ENCODE results near the gene ANO1.

The ANO1 gene

DNA sequence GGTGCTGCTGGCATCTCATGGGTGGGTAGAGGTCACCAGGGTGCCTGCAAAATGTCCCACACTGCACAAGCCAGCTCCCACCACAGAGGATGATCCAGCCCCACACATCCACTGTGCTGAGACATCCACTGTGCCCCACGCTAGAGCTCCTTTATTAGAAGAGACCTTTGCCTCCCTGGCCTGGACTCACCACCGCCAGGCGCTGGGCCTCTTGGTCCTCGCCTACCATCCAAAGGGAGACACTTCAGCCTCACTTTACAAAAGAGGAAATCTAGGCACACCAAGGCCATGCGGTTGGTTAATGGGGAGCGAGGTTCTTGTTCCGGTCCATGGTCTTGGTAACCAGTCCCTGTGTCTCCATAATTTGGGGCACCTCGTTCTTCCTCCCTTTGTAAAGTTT is 3.4 kb upstream of the ANO1 start:
- no peak for DNase-seq

DNA sequence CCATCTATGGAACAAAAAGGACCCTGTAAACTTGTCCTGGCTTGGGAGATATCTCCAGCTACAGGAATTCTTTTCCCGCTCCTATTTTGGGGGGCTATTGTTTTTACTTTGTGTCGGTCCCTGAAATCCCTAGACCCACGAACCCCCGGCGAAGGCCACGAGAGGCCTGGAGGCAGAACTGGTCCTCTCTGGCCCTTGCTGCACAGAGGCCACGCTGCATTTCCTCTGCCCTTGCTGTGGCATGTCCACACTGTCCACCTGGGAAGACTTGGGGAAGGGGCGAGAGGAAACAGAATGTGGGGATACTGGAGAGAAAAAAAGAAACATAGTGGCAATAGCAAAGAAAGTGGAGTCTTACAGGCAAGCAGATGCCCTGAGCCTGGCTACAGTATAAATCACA is 2.3 kb upstream of the ANO1 start:
- DNase-seq: no peak

DNA sequence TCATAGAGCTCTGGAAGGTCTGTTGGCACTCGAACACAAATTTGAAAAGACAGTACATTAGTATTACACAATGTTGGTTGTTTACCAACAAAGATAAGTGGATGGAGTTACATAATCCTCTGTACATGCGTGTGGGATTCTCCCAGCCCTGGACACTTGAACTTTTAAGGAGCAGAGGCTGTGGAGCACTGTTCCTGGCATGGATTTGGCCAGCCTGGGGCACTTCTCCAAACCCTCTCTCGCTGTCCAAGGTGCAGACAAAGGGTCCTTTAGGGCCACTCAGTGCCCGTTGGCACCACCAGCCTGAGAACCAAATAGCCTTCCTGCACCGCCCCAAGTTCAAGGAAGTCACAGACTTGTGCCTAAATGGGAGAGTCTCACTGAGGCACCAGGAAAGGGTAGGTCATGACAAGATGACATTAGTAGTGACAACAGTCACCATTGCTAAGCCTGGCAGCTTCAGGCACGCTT is 1.6 kb upstream of the ANO1 start:
- no peak for DNase-seq

DNA sequence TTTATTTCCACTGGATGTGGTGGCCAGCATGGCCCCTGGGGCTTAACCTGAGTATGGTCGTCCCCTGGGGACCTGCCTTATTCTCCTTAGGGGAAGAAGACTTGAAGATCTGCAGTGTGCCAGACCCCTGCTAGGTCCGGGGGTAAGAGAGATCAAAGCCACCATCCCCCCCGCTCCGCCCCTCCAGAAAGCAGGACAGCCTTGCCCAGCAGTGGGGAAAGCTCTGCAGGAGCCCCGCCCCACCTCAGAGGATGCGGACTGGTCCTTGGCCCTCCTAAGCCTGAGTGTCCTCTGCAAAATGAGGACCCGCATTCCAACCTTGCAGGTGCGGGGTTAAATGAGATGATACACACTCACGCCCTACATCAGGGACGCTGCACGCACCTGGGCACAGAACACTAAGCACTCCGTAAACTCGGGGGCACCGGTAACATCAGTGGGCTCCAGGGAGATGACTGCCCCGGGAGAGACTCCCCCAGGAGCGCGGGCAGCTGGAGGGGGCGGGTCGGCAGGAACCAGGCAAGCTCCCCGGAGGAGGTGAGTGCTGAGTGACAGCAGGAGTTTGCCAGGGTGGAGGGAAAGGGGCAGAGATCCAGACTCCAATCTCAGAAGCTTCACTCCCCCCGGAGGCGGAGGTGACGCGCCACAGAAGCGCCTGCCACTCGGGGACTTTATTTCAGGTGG is 564 bp upstream of the ANO1 start:
- no peak for DNase-seq

DNA sequence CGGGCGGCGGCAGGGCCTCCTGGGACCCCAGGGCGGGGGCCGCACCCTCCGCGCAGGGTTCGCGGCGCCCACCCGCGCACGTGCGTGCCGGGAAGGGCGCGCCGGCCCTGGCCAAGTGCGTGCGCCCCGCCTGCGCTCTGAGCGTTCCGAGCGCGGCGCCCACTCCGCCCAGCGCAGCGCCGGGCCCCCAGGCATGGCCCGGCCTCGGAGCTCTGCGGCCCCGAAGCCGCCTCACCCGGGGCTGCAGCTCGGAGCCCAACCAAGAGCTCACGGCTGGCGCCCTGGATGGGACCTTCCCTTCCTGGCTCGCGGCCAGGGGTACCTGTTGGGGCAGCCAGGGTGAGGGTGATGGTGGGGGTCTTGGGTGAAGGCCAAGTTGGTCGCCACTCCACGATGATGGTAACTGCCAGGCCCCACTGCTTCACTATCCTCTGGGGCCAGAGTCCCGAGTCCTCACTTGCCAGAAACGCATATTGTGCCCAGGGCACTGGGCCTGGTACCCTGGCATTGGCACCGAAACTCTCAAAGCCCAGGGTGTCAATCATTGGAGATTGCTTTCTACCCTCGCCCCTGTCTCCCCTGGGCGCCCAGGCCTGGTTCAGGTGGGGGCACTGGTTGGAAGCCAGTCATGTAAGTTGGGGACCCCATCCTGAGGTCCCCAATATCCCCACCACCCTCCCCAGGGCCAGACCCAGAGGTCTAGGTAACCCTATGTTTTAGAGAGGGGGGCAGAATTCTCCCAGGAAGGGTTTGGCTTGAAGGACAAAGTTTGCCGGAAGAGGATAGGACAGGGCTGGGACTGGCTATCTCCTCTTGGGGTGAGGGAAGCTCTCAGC is 882 bp downstream of the ANO1 start:
- DNase-seq: no peak

DNA sequence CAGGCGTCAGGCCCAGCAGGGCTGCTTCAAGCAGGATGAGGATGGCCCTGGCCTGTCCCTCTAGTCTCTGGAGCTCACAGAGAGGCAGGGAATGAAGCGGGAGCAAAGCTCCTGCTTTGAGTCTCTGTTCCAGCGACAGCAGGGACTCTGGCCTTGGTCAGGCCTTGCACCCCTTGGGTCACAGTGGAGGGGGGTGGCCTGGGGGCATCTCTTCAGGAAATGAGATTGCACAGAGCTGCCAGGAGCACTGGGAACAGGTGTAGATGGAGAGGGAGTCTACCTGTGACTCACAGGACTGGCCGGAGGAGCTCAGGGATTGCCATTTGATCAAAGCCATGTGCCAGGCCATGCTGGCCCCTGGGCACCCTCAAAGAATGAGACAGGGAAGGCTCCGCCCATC is 1.6 kb downstream of the ANO1 start:
- no peak for DNase-seq

DNA sequence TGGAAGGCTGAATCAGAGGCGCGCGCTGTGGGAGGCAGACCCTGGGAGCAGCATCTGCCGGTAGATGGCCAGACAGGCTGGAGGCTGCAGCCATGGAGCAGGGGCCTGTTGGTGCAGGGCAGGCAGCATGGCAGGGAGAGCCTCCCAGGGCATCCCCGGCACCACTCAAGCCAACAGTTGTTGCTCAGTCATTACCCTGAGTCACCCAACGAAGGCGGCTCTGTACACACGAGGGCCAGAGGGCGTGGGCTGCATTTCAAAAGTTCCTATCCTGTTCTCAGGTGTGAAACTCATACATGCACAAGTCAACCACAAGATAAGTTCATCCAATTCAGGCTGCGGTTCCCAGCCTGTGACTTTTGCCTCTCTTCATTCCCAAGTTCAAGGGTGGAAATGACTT is 2.6 kb downstream of the ANO1 start:
- no peak for DNase-seq

DNA sequence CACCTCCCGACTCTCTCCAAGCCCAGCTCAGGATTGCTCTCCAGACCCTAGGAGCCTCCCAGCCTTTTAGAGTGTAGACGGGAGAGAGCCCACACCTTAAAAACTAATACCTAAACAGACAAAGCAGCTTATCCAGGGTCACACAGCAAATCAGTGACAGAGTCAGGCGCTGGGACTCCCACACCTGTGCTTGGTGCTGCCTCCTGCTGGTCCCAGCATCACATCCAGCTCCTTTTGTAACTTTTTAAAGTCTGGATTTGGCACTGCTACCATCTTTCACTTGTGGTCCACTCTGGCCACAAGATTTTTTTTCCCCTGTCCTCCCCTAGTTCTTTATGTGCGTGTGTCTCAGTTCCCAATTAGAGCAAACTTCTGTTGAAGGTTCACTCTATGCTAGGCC is 4.7 kb downstream of the ANO1 start:
- DNase-seq: no peak

DNA sequence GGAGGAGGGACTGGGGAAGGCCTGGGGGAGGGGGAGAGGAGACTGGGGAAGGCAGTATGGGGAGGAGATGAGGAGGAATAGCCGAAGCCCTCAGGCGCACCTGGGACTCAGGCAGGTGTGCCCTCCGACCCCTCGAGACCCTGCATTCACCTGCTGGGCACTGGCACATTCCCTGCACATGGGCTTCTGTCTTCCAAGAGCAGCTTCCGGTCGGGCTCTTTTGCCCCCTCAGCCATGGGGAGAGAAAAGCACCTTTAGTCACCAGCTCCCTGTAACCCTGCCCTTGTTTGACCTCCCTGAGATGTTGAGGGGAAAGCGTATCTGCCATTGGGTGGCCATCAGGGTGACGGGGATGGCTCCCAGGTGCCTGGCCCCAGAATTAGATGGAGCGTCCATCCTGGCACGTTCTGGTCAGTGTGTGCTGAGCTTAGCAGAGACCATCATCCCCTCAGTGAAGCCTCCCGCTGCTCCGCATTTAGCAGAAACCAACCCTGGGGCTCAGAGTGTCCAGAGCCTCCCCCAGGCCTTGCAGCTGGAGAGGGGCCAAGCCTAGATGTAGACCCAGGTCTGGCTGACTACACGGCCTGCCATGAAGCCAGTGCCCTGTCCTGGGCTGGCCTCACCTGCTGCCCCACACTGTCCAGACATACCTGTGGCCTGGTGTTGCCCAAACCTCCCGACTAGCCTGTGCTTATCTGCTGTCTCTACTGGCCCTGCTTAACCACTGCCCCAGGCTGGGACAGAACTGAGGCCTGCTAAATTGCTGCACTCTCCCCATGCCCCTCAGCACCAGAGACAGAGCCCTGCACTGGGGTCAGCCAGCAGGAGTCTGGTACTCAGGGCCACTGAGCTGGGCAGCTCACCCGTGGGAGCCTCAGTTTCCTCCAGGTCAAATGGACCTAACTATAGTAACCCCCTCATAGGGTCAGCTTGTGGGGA is 6.2 kb downstream of the ANO1 start:
- DNase-seq: no peak

DNA sequence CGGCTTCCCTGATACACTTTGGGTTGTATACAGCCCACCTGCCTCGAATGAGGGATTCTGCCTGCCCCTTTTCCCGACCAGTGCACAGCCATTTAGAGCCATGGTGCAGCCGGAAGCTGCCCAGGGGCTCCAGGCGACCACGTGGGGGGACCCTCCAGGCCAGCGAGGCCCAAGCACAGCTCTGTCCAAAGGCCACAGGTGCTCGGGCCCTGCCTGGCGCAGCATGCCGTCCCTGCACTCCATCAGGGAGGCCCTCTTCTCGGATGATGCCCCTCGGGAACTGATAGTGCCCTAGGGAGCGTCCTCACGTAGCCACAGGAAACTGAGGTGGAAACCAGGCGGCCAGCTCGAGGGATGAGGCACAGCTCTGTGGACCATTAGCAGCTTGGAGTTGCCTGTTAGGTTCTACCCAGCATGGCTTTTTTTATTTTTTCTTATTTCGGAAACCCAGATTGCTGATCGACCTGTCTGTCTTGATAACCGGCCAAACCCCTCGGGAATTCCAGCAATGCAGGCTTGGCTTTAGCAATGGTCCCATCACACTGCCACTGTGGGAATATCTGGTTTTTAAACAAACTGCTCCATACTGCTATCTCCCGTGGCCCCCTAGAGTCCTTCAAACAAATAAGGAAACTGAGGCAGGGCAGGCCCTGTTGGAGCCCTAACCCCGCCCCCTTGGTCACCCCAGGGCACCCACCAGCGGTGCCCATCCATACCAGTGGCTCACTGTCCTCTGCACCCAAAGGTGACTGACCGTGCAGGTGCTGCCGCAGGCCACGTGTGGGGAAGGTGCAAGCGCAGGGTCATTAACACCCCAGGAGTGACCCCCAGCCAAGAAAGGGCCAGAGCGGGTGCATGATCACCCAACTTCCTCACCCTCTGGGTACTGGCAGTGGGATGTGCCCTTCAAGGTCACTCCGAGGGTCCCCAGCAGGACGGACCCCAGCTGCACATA is 8.0 kb downstream of the ANO1 start:
- DNase-seq: no peak

DNA sequence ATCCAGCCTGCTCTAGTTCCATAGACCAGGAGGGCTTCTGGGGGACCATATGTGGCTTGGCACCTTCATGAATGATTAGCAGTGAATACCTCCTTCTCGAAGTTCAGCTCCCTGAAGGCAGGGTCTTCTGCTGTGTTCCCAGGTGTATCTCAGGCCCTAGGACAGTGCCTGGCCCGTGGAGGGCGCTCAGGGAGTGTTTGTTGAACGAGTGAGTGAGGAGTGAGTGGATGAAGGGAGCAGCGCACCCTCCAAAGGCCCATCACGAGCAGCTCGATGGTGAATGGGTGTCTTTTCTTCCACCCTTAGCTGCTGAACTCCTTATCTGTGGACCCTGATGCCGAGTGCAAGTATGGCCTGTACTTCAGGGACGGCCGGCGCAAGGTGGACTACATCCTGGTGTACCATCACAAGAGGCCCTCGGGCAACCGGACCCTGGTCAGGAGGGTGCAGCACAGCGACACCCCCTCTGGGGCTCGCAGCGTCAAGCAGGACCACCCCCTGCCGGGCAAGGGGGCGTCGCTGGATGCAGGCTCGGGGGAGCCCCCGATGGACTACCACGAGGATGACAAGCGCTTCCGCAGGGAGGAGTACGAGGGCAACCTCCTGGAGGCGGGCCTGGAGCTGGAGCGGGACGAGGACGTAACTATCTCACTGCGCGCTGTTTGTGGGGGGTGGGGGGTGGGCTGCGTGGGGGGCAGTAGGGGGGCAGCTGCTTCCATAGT is 9.5 kb downstream of the ANO1 start:
- no peak for DNase-seq

DNA sequence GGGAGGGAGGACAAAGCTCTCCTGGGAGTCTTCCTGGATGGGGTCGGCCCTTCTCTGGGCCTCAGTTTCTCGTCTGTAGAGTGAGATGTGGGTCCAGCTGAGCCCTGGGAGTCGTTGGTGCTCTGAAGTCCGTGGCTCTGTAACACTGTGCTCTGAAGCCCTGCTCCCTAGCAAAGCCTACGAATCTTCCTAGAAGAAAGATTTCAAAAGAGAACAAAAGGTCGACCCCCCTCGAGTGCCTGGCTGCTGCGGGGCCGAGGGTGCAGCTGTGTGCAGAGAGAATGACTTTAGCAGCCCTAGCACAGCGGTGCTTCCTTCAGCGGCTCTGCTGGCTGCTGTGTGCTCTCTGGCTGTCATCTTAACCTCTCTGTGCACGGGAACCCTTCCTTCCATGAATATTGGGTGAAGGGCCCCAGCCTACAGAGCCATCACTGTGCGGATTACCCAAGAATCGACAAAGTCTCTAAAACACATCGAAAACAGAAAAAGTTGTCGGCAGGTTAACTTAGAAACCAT is 10.7 kb downstream of the ANO1 start:
- no peak for DNase-seq

DNA sequence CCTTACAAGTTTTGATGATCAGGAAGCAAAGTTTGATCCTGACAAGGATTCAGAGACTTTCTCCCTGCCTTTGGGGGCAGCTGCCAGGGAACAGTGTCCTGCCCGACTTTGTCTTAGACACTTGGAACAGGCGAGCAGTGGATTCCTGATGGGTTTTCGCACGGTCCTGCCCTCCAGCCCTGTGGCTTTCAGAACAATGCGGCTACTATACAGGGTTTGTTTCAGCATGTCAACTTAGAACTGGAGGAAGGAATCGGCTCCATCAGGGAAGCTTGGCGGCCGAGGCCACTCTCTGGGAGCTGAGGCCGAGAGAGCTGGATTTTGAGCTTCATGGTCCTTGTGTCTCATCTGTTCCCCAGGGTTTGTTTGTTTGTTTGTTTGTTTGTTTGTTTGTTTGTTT is 11.5 kb downstream of the ANO1 start:
- DNase-seq: no peak

DNA sequence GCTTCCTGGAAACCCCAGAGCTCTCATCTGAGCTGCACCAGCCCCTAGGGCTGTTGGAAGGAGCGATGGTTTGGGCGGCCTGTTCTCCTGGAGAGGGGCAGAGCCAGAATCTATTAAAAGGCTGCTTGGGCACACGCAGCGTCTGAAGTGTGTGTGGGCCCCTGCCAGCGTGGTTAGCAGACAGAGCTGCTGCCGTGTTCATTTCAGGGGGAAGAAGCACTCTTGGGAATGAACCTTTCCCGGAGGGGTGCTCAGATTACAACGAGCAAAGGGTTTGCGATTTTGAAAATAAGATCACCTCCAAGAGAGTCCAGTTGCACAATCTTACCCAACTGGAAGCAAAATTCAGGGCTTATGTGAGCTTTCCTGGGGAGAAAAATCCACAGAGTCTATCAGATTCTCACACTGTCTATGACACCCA is 12.9 kb downstream of the ANO1 start:
- no peak for DNase-seq

DNA sequence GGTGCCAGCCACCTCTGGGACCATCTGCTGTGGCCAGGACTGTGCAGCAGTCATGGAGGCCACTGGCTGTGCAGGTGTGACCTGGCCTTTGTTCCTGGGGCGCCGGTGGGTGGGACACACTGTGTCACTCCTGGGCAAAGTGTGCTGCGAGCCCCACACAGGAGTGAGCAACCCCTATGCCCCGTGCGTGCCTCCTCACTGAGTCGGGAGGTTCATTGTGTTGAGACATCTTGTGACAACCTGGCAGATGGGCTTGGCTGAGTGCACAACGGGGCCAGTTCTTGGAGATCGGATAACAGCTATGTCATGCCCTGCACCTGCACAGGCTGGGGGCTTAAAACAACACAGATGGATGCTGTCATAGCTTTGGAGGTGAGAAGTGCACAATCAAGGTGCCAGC is 13.5 kb downstream of the ANO1 start:
- no peak for DNase-seq

DNA sequence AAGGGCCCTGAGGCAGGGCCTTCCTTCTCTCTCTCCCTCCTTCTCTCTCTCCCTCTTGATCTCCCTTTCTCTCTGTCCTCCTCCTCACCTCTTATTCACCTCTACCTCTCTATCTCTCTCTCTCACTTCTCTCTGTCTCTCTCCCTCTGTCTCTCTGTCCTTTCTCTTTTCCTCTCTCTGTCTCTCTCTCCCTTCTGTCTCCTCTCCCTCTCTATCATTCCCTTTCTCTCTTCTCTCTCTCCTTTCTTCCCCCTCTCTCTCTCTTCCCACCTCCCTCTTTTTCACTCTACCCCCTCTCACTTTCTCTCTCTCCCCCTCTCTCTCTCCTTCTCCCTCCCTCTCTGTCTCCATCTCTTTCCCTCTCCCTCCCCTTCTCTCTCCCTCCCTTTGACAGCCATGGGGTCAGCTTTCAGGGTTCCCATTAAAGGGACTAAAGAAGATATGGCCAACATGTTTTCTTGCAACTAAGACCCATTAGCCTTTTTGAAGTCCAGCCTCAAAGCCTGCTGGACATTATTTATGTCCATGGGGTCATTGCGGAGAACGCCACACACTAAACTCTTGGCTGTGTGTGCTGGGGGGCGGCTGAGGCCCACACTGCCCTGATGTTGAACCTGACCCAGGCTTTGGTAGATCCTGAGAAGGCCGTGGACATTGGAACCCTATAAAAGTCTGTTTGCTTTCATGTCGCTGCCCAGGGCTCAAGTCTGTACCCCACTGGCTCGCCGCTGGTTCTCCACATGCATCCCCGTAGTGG is 15.0 kb downstream of the ANO1 start:
- no peak for DNase-seq

DNA sequence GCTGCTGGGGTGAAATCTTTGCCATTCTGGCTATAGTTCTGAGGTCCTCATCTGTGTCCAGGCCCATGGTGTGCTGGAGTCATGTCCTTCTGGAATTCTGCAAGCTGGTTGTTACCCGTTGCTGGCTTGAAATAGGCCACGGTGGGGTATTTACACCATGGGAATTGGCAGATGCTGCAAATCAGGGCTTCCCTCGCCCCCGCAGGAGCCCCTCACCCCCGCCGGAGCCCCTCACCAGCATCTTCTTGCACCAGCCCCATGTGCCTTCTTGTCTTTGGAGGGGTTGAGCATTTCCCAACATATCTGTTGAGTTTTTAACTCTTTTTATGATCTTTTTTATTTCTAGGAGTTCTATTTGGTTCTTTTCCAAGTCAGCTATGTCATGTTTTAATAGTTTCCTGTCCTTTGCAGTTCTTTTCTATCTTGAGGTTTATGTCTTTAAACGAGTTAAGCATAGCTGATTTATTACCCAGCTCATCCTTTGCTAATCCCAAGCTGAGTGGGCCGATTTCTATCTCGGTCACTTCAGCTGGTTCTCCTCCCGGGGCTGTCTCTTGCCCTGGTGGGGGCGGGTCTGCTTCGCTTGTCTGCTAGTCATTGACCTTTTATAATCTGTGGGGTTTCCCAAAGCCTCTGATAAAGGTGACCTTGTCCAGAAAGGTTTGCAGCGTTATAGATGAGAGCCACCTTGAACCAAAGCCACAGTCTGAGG is 17.6 kb downstream of the ANO1 start:
- no peak for DNase-seq

DNA sequence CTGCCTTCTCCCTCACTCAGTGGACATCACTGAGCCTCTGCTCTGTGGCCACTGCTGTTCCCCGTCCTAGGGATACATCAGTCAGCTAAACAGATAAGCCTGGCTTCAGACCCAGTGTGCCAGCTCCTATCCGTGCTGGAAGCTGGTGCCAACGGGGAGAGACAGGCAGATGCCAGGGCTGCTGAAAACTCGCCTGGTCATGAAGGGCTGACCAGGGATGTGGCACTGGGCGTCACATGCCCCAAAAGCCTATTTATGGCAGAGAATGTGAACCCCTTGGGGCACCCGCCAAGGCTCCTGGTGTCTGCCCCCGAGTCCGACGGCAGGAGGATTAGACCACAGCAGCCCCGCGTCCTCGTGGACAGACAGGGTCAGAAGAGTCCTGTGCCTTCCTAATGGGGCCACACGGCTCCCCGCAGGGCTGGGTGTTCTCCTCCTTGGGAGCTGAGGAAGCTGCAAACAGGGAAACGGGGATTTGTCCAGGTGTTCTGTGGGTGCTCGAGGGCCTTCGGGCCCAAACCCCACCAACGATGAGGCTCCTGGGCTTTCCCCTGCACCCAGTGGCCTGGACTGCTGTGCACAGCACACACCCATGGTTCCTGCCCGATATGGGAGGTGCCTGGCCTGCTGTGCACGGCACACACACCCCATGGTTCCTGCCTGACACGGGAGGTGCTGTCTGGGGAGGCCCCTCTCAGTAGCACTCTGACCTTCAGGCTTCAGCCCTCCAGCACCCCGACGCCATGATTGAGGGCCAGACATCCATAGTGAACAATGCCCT is 19.9 kb downstream of the ANO1 start:
- no peak for DNase-seq

DNA sequence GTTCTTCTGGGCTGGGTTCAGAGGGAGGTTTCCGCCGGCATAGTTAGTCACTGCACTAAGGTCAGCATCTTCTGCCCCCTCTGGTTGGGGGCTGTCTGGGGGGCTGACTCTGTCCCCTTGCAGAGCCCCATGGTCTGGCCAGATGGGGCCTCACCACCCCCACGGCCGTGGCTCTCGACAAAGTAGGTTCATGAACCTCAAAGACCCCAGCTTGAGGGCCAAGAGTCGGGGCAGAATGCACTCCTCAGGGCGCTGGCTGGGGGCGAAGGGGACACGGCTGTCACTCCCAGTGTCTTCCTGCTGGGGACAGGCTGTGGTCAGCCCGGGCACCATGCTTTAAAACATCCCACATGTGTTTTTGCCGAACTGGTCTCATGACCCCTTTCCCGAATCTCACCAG is 20.8 kb downstream of the ANO1 start:
- DNase-seq: no peak
